Endothelial cell of umbilical vein (primary cell): ENCODE results near the gene KCNC1. TPM values are rescaled to one million over a fixed set of nuclear protein-coding genes. Genes with fewer than 3 reads are reported as not detected.
A peak's percentile ranks its signal among the peaks of the same experiment; 100 is the strongest.

ENCODE experiments used
- BruUV-seq: library from RNA; stranded (reverse); fragments of 400-500 nt; replicated peaks from 2 replicates; lab custom pipeline; 2021; lab: Mats Ljungman, UMichigan
- CTCF ChIA-PET: fragments of 300-600, 350-600 bp; sonication (Branson Sonifier 250); formaldehyde crosslinking; loops from one replicate; lab custom pipeline; 2021; ENCODE audit warnings: antibody characterized with exemption, inconsistent platforms; lab: Charles Lee
- POLR2A ChIA-PET: fragments of 300-600, 350-600 bp; sonication (Branson Sonifier 250); formaldehyde crosslinking; loops from one replicate; lab custom pipeline; 2021; ENCODE audit warnings: antibody characterized with exemption, inconsistent platforms; lab: Charles Lee
- DNase-seq: peaks from one replicate; pipeline ENCODE4 v3.0.0-alpha.2; 2011; ENCODE audit warnings: low read depth, low spot score
- FAIRE-seq: peaks from 2 replicates; lab custom pipeline; 2011; peaks lifted over from hg19 to GRCh38; lab: Jason Lieb, UNC
- H2AFZ ChIP-seq: 2 replicates; pipeline ENCODE4 v1.6.0; 2012; ENCODE audit warnings: low read depth, low read length, control low read depth, inconsistent platforms
- H3K27ac ChIP-seq: 2 replicates; pipeline ENCODE4 v1.5.1; 2011; ENCODE audit warnings: low read depth, mild to moderate bottlenecking, control low read depth, low read length, moderate library complexity; ENCODE audit not compliant: insufficient read depth
- H3K27me3 ChIP-seq, 2 experiments: 2 replicates each; pipeline versions ENCODE4 v1.6.0 to v1.6.1; 2011; ENCODE audit warnings: low read length in 2 of 2, mixed read lengths in 1 of 2; ENCODE audit not compliant: control insufficient read depth in 2 of 2, insufficient read depth in 2 of 2
- H3K36me3 ChIP-seq, 2 experiments: 2 replicates in 1 of 2; 3 replicates in 1 of 2; pipeline ENCODE4 v1.5.1; 2011; ENCODE audit warnings: low read length in 2 of 2, mild to moderate bottlenecking in 1 of 2, moderate library complexity in 1 of 2; ENCODE audit not compliant: control insufficient read depth in 2 of 2, insufficient read depth in 2 of 2; ENCODE audit errors: extremely low read depth in 1 of 2
- H3K4me1 ChIP-seq: 3 replicates; pipeline ENCODE4 v1.5.1; 2011; ENCODE audit warnings: mild to moderate bottlenecking, low read length; ENCODE audit not compliant: control insufficient read depth, insufficient read depth; ENCODE audit errors: extremely low read depth
- H3K4me2 ChIP-seq: 2 replicates; pipeline ENCODE4 v1.6.1; 2011; ENCODE audit warnings: low read length, control low read depth, mixed read lengths; ENCODE audit not compliant: insufficient read depth
- H3K4me3 ChIP-seq, 3 experiments: fragments of 200-600 bp in 1 of 3; sonication (generic), shearing (Covaris generic) in 1 of 3; replicated peaks in 1 of 3; 2 replicates each; pipeline ENCODE4 v1.5.1; 2011 to 2016; ENCODE audit warnings: control low read depth in 3 of 3, low read length in 3 of 3, mild to moderate bottlenecking in 2 of 3, inconsistent platforms in 1 of 3, low read depth in 1 of 3, moderate library complexity in 1 of 3; ENCODE audit not compliant: insufficient read depth in 1 of 3
- H3K79me2 ChIP-seq: 2 replicates; pipeline ENCODE4 v1.6.0; 2012; ENCODE audit warnings: low read length, inconsistent platforms; ENCODE audit not compliant: control insufficient read depth, insufficient read depth
- H3K9ac ChIP-seq: replicated peaks from 2 replicates; pipeline ENCODE3; 2011; ENCODE audit warnings: low read length, control low read depth; ENCODE audit not compliant: insufficient read depth; ENCODE audit errors: extremely low read depth
- H3K9me1 ChIP-seq: replicated peaks from 3 replicates; pipeline ENCODE4 v1.6.0; 2011; ENCODE audit warnings: mild to moderate bottlenecking, low read length; ENCODE audit not compliant: control insufficient read depth, insufficient read depth; ENCODE audit errors: extremely low read depth
- H3K9me3 ChIP-seq: replicated peaks from 2 replicates; pipeline ENCODE4 v1.5.1; 2012; ENCODE audit warnings: low read length, inconsistent platforms; ENCODE audit not compliant: control insufficient read depth, insufficient read depth
- H4K20me1 ChIP-seq: replicated peaks from 2 replicates; pipeline ENCODE3; 2011; ENCODE audit warnings: mild to moderate bottlenecking, low read length; ENCODE audit not compliant: control insufficient read depth, insufficient read depth; ENCODE audit errors: extremely low read depth
- CTCF ChIP-seq, 2 donors: IDR thresholded peaks; 1 replicate in 1 of 2; 2 replicates in 1 of 2; pipeline ENCODE4 v1.5.1; 2011; ENCODE audit warnings: low read length in 2 of 2, mild to moderate bottlenecking in 2 of 2, moderate library complexity in 2 of 2, control low read depth in 1 of 2, inconsistent platforms in 1 of 2, low read depth in 1 of 2; ENCODE audit not compliant: insufficient read depth in 1 of 2; ENCODE audit errors: extremely low read depth in 1 of 2
- EZH2 ChIP-seq: IDR thresholded peaks from 2 replicates; pipeline ENCODE4 v1.6.1; 2012; ENCODE audit warnings: borderline replicate concordance, low read depth, mild to moderate bottlenecking, moderate library complexity, low read length, inconsistent platforms; ENCODE audit not compliant: severe bottlenecking
- FOS ChIP-seq: IDR thresholded peaks from 2 replicates; pipeline ENCODE4 v1.6.1; 2011; ENCODE audit warnings: mild to moderate bottlenecking, low read length, moderate library complexity, borderline replicate concordance; ENCODE audit not compliant: insufficient read depth
- GATA2 ChIP-seq: IDR thresholded peaks from 2 replicates; pipeline ENCODE4 v1.7.0; 2011; ENCODE audit warnings: low read depth, mild to moderate bottlenecking, moderate library complexity, mixed read lengths, low read length; ENCODE audit not compliant: insufficient read length, insufficient read depth
- JUN ChIP-seq: IDR thresholded peaks from 2 replicates; pipeline ENCODE4 v1.6.1; 2011; ENCODE audit warnings: borderline replicate concordance, low read depth; ENCODE audit not compliant: insufficient read length, insufficient read depth
- MYC ChIP-seq: IDR thresholded peaks from one replicate; pipeline ENCODE4 v1.6.1; 2011; ENCODE audit warnings: mild to moderate bottlenecking, low read depth, low read length
- POLR2A ChIP-seq: IDR thresholded peaks from 2 replicates; pipeline ENCODE4 v1.6.1; 2012; ENCODE audit warnings: low read depth, mild to moderate bottlenecking, control low read depth, low read length
- POLR2AphosphoS5 ChIP-seq: IDR thresholded peaks from 2 replicates; pipeline ENCODE4 v1.6.1; 2012; ENCODE audit warnings: low read depth, mild to moderate bottlenecking, control low read depth, low read length, moderate library complexity; ENCODE audit not compliant: insufficient read depth
- dilution Hi-C: fragments of 300-500 bp; cut with MboI; formaldehyde crosslinking; loops from one replicate; pipeline ENCODE4 v1.15.0; 2019; ENCODE audit warnings: low sequenced_read_pairs; ENCODE audit not compliant: extremely low pct_ligation_motif_present
- intact Hi-C: fragments of 100-400 bp; cut with micrococcal nuclease; formaldehyde crosslinking; loops from one replicate; pipeline ENCODE4 v1.10.0; 2022
- polyA plus RNA-seq, 4 experiments: library from polyadenylated mRNA; depleted of rRNA in 3 of 4; stranded (reverse) in 3 of 4; unstranded in 1 of 4; fragments of >200 nt; gene quantifications; 2 replicates each; pipeline versions ENCODE4 v1.2.1 to v1.2.3, GENCODE V29; 2011 to 2012; ENCODE audit warnings: missing spikeins in 1 of 4
- total RNA-seq: library from RNA; stranded (reverse); gene quantifications from 2 replicates; pipeline ENCODE4 v1.2.3, GENCODE V29; 2021
- TF ChIP-seq, protein P1 (sequence below): IDR thresholded peaks from 2 replicates; pipeline ENCODE4 v1.6.1; 2011; ENCODE audit not compliant: insufficient read depth, insufficient read length

The KCNC1 gene
- total and polyA plus RNA-seq, 2 donors (not counting 3 experiments of a cell fraction or from before 2014, with no cell fraction given), result not detected

GRCh38 chr11:17695454-17696441, 38.8 kb upstream of the KCNC1 start:
- no peak for DNase-seq
- Histone ChIP-seq H3K4me1 (no peaks in the 10 kb centered on the region), H2AFZ (no peak overlapping the region), H3K4me2 (no peak overlapping the region), H3K27ac (no peak overlapping the region), H3K9ac (no peak overlapping the region), H3K9me1 (no peaks in the 10 kb centered on the region), H3K9me3 (no peaks in the 10 kb centered on the region), H3K79me2 (no peaks in the 10 kb centered on the region), H3K36me3 (no peaks in the 10 kb centered on the region), H3K27me3 (peaks cover 27 to 39% of the 10 kb centered on the region in 2 experiments), H3K4me3 (no peak overlapping the region), H4K20me1 (no peaks in the 10 kb centered on the region)
- dilution Hi-C loops, result no loop called here
- FAIRE-seq, result no peak
- intact Hi-C loops, result no loop called here
- peak; percentile 64 for TF ChIP-seq EZH2
- no peak for TF ChIP-seq GATA2
- ChIA-PET CTCF (no interaction called here), POLR2A (no interaction called here)
- no TSS peak for BruUV-seq

DNA sequence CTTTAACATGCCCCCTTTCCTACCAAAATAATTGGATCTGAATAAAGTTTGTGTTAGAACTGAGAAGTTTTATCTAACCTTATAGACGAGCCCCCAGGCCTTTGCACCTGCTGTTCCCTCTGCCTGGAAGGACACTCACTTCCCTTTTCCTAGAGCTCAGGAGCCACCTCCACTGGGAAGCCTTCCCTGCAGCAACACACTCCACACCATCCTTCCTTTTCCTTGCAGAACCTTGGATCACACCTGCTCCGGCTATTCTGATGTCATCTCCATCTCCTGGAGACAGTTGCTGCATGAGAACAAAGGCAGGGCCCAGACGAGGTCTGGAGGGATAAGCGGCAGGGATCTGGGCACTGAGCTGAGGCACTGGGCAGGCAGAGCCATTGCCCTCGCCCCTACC, 37.8 kb upstream of the KCNC1 start:
- TF ChIP-seq JUN (no peak), CTCF (IDR thresholded peaks at IDR 0.05; ENCODE audit: extremely low read depth in 1 of 2, insufficient read depth in 1 of 2, low read depth in 1 of 2, low read length in 2 of 2) (no peak), MYC (no peak), GATA2 (no peak), FOS (no peak), EZH2 (no peak), POLR2AphosphoS5 (no peak), POLR2A (no peak)
- TF ChIP-seq, protein P1, sequence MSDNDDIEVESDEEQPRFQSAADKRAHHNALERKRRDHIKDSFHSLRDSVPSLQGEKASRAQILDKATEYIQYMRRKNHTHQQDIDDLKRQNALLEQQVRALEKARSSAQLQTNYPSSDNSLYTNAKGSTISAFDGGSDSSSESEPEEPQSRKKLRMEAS, result no peak
- no peaks in the 10 kb centered on the region for H3K9me3 ChIP-seq
- DNase-seq (no peak), FAIRE-seq (no peak)
- no peaks in the 10 kb centered on the region for H3K4me1 ChIP-seq
- ChIA-PET POLR2A (no interaction called here), CTCF (no interaction called here)
- dilution Hi-C loops (no loop called here), intact Hi-C loops (no loop called here)
- H3K4me3 ChIP-seq, result no peak overlapping the region
- no peaks in the 10 kb centered on the region for H4K20me1 ChIP-seq
- no peak overlapping the region for H2AFZ ChIP-seq
- H3K9ac ChIP-seq, result no peak overlapping the region
- H3K36me3 ChIP-seq, result no peaks in the 10 kb centered on the region
- H3K4me2 ChIP-seq, result no peak overlapping the region
- no TSS peak for BruUV-seq
- H3K27ac ChIP-seq, result no peak overlapping the region
- H3K27me3 ChIP-seq, result peaks cover 27 to 35% of the 10 kb centered on the region in 2 experiments
- H3K9me1 ChIP-seq, result no peaks in the 10 kb centered on the region
- H3K79me2 ChIP-seq, result no peaks in the 10 kb centered on the region
